PC-3 (cell line): ENCODE measurements around the gene C3orf52. TPM values are rescaled to one million over a fixed set of nuclear protein-coding genes. Genes with fewer than 3 reads are reported as not detected.

Source experiments
- ATAC-seq: fragments of 200-7000 bp; cut with Tn5 transposase; 2 replicates; pipeline ENCODE4 v1.9.1; 2020; ENCODE audit warnings: mild to moderate bottlenecking, moderate library complexity
- BruUV-seq: library from RNA; stranded (reverse); fragments of 400-500 nt; replicated peaks from 2 replicates; lab custom pipeline; 2021; lab: Mats Ljungman, UMichigan
- CTCF ChIA-PET: fragments of 300-600 bp; sonication (Branson Sonifier 250); formaldehyde crosslinking; loops from one replicate; lab custom pipeline; 2022; ENCODE audit warnings: antibody characterized with exemption; lab: Charles Lee
- POLR2A ChIA-PET: fragments of 300-600 bp; sonication (Branson Sonifier 250); formaldehyde crosslinking; loops from one replicate; lab custom pipeline; 2022; ENCODE audit warnings: antibody characterized with exemption; ENCODE audit not compliant: unreplicated experiment; lab: Charles Lee
- DNase-seq: peaks from one replicate; pipeline ENCODE4 v3.0.0-alpha.2; 2015
- H2AFZ ChIP-seq: fragments of 300-600 bp; sonication (generic); 2 replicates; pipeline ENCODE4 v1.6.0; 2016; ENCODE audit warnings: antibody characterized with exemption, low read length
- H3F3A ChIP-seq: fragments of 300-600 bp; sonication (generic); one replicate; pipeline ENCODE4 v1.6.0; 2017; ENCODE audit warnings: antibody characterized with exemption, low read length, control low read depth, mild to moderate bottlenecking; ENCODE audit not compliant: unreplicated experiment
- H3K27ac ChIP-seq: fragments of 300-600 bp; sonication (generic); 2 replicates; pipeline ENCODE4 v1.5.1; 2016; ENCODE audit warnings: mild to moderate bottlenecking, low read length
- H3K27me3 ChIP-seq: fragments of 300-600 bp; sonication (generic); 2 replicates; pipeline ENCODE4 v1.6.1; 2016; ENCODE audit warnings: low read length, mixed read lengths
- H3K36me3 ChIP-seq: fragments of 300-600 bp; sonication (generic); 2 replicates; pipeline ENCODE4 v1.6.1; 2016; ENCODE audit warnings: low read depth, mixed run types, low read length, mixed read lengths
- H3K4me1 ChIP-seq: fragments of 300-600 bp; sonication (generic); 2 replicates; pipeline ENCODE4 v1.5.1; 2016; ENCODE audit warnings: low read length; ENCODE audit not compliant: insufficient read depth
- H3K4me2 ChIP-seq: fragments of 300-600 bp; sonication (generic); 2 replicates; pipeline ENCODE4 v1.6.0; 2016; ENCODE audit warnings: low read length
- H3K4me3 ChIP-seq: fragments of 300-600 bp; sonication (generic); 2 replicates; pipeline ENCODE4 v1.5.1; 2016; ENCODE audit warnings: mild to moderate bottlenecking, low read length, mixed read lengths
- H3K79me2 ChIP-seq: fragments of 300-600 bp; sonication (generic); 2 replicates; pipeline ENCODE4 v1.6.1; 2017; ENCODE audit warnings: low read length, mixed read lengths
- H3K9ac ChIP-seq: fragments of 300-600 bp; sonication (generic); 2 replicates; pipeline ENCODE4 v1.6.0; 2016; ENCODE audit warnings: mild to moderate bottlenecking, low read length
- H3K9me2 ChIP-seq: fragments of 300-600 bp; sonication (generic); replicated peaks from 2 replicates; pipeline ENCODE4 v1.6.1; 2016; ENCODE audit warnings: mixed run types, low read length, mixed read lengths
- H3K9me3 ChIP-seq: fragments of 300-600 bp; sonication (generic); 2 replicates; pipeline ENCODE4 v1.6.1; 2016; ENCODE audit warnings: low read length, mixed read lengths
- H4K20me1 ChIP-seq: fragments of 300-600 bp; sonication (generic); 2 replicates; pipeline ENCODE4 v1.6.1; 2016; ENCODE audit warnings: low read length, mixed read lengths
- EZH2 ChIP-seq: fragments of 300-600 bp; sonication (generic); IDR thresholded peaks from one replicate; pipeline ENCODE4 v1.6.1; 2017; ENCODE audit warnings: antibody characterized with exemption, mild to moderate bottlenecking, low read length; ENCODE audit not compliant: unreplicated experiment
- EZH2phosphoT487 ChIP-seq: fragments of 300-600 bp; sonication (generic); IDR thresholded peaks from 2 replicates; pipeline ENCODE4 v1.6.1; 2018; ENCODE audit warnings: mild to moderate bottlenecking, antibody characterized with exemption, low read length, borderline replicate concordance
- intact Hi-C: fragments of 100-400 bp; cut with micrococcal nuclease; formaldehyde crosslinking; loops from 2 replicates; pipeline ENCODE4 v1.9.0; 2023
- total RNA-seq: library from RNA; depleted of rRNA; stranded (reverse); fragments of >200 nt; gene quantifications from 2 replicates; pipeline ENCODE4 v1.2.3, GENCODE V29; 2014
- TF ChIP-seq, protein P1 (sequence below): fragments of 300-600 bp; sonication (generic); conservative IDR thresholded peaks from 2 replicates; pipeline ENCODE4 v1.5.1; 2017; ENCODE audit warnings: antibody characterized with exemption, low read depth, mild to moderate bottlenecking, low read length

The C3orf52 gene
- total RNA-seq, 1 experiment from 2014 or later: 16.7 TPM

DNA sequence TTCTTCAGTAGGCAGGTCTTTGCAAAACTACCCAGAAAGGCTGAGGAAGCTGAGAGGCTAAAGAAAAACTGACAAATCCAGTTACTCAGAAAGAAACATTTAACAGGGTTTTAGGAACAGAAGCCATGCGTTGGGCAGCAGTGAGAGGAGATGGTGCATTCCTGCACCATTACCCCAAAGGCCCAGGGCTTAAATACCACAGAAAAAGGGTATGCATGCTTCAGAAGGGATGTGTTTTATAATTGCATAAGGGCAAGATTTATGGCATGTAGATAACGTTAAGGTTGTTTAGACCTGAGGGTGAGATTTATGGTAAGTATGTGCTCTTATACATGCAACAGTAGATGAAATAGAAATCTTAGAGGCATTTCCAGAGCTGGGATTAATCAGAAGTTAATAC is 10.0 kb downstream of the C3orf52 start:
- no peaks in the 10 kb centered on the region for H3K9me2 ChIP-seq
- H3K27ac ChIP-seq: peak overlapping the region; percentile 75
- peaks cover 12% of the 10 kb centered on the region for H3K36me3 ChIP-seq
- no peak for ATAC-seq
- H3F3A ChIP-seq: no peaks in the 10 kb centered on the region
- H2AFZ ChIP-seq: no peak overlapping the region
- ChIA-PET CTCF (no interaction called here), POLR2A (no interaction called here)
- no peak overlapping the region for H3K4me2 ChIP-seq
- H3K27me3 ChIP-seq: no peaks in the 10 kb centered on the region
- H4K20me1 ChIP-seq: peaks cover 9% of the 10 kb centered on the region; the same call in 1 of the 2 replicates
- DNase-seq: no peak
- TSS peak; percentile 20 for BruUV-seq
- H3K4me3 ChIP-seq: no peak overlapping the region
- H3K79me2 ChIP-seq: peaks cover 66% of the 10 kb centered on the region
- peaks cover 47% of the 10 kb centered on the region for H3K4me1 ChIP-seq
- peak overlapping the region; percentile 29; the same call in 1 of the 2 replicates for H3K9ac ChIP-seq
- intact Hi-C loops: no loop called here
- H3K9me3 ChIP-seq: no peaks in the 10 kb centered on the region
- TF ChIP-seq EZH2phosphoT487 (no peak), EZH2 (no peak)
- TF ChIP-seq, protein P1, sequence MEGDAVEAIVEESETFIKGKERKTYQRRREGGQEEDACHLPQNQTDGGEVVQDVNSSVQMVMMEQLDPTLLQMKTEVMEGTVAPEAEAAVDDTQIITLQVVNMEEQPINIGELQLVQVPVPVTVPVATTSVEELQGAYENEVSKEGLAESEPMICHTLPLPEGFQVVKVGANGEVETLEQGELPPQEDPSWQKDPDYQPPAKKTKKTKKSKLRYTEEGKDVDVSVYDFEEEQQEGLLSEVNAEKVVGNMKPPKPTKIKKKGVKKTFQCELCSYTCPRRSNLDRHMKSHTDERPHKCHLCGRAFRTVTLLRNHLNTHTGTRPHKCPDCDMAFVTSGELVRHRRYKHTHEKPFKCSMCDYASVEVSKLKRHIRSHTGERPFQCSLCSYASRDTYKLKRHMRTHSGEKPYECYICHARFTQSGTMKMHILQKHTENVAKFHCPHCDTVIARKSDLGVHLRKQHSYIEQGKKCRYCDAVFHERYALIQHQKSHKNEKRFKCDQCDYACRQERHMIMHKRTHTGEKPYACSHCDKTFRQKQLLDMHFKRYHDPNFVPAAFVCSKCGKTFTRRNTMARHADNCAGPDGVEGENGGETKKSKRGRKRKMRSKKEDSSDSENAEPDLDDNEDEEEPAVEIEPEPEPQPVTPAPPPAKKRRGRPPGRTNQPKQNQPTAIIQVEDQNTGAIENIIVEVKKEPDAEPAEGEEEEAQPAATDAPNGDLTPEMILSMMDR: no peak

DNA sequence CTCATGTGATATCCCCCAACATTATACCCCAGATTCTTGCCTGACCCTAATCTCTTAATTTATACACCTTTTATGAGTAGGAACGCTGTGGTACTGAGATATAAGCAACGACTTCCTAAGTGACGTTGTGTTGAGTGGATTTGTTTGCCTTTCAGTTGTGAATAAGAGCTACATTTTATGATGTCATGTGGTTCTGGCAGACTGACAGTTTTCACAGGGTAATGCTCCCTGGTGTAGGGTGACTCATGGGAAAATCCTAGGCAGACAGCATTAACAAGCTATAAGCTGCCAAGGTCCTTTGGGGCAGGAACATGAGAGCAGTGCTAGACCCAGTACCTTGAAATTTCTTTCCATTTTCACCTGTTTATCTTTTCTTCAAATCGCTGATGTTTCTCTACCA is 11.2 kb downstream of the C3orf52 start:
- TF ChIP-seq, protein P1: no peak
- no peak for TF ChIP-seq EZH2
- TF ChIP-seq EZH2phosphoT487: no peak
- H3F3A ChIP-seq: no peaks in the 10 kb centered on the region
- BruUV-seq: no TSS peak
- no peak overlapping the region for H3K4me3 ChIP-seq
- peak overlapping the region; percentile 29 for H3K9ac ChIP-seq
- H3K9me2 ChIP-seq: no peaks in the 10 kb centered on the region
- H3K4me1 ChIP-seq: peaks cover 55% of the 10 kb centered on the region
- H3K79me2 ChIP-seq: peaks cover 56% of the 10 kb centered on the region
- no peak overlapping the region for H2AFZ ChIP-seq
- H3K36me3 ChIP-seq: peaks cover 12% of the 10 kb centered on the region
- peak overlapping the region; percentile 75 for H3K27ac ChIP-seq
- H3K4me2 ChIP-seq: peak overlapping the region; percentile 64
- POLR2A ChIA-PET: interaction anchor here (0.6 to 0.9 kb wide), 2 partner anchors 11 to 205 kb away, joined by 6 to 7 read pairs; partner anchors contain the start of gene C3orf52
- DNase-seq (peak; percentile 100), ATAC-seq (peak; percentile 92)
- CTCF ChIA-PET: interaction anchor here (1.0 to 1.4 kb wide), 4 partner anchors 10 to 83 kb away, joined by 4 to 11 read pairs (median 6); no protein-coding TSS in a partner anchor
- peaks cover 8% of the 10 kb centered on the region; the same call in 1 of the 2 replicates for H4K20me1 ChIP-seq
- intact Hi-C loops: loop anchor here (1.0 kb wide), 1 partner anchor 22 kb away; no protein-coding TSS in a partner anchor
- H3K27me3 ChIP-seq: no peaks in the 10 kb centered on the region
- H3K9me3 ChIP-seq: no peaks in the 10 kb centered on the region

GRCh38 chr3:112101916-112102315 is 15.7 kb downstream of the C3orf52 start:
- H3K9me2 ChIP-seq: no peaks in the 10 kb centered on the region
- H3K9ac ChIP-seq: no peak overlapping the region
- no peak overlapping the region for H2AFZ ChIP-seq

More at GRCh38 chr3:112101916-112102315, 15.7 kb downstream of the C3orf52 start:
- peak; percentile 61 for ATAC-seq
- peak; percentile 89 for DNase-seq
- TF ChIP-seq, protein P1: no peak
- no peak for TF ChIP-seq EZH2phosphoT487
- peaks cover 9% of the 10 kb centered on the region; the same call in 1 of the 2 replicates for H4K20me1 ChIP-seq
- no peaks in the 10 kb centered on the region for H3K27me3 ChIP-seq
- BruUV-seq: no TSS peak
- POLR2A ChIA-PET: no interaction called here
- no peaks in the 10 kb centered on the region for H3F3A ChIP-seq
- CTCF ChIA-PET: interaction anchor here (0.6 kb wide), 1 partner anchor 197 kb away, joined by 3 read pairs; no protein-coding TSS in a partner anchor
- no peak overlapping the region; the same call in 1 of the 2 replicates for H3K4me3 ChIP-seq
- intact Hi-C loops: no loop called here
- peak overlapping the region; percentile 72 for H3K27ac ChIP-seq
- H3K9me3 ChIP-seq: no peaks in the 10 kb centered on the region
- peaks cover 36% of the 10 kb centered on the region for H3K4me1 ChIP-seq
- H3K36me3 ChIP-seq: peaks cover 25% of the 10 kb centered on the region
- peaks cover 37% of the 10 kb centered on the region for H3K79me2 ChIP-seq
- peak overlapping the region; percentile 51 for H3K4me2 ChIP-seq
